Left cardiac atrium (tissue), 4 donors: ENCODE data around the gene LRIT1. TPM values are rescaled to one million over a fixed set of nuclear protein-coding genes. Genes with fewer than 3 reads are reported as not detected.
"Not testable (repeated sequence)": the region's sequence is repeated elsewhere in the genome, so short reads cannot be mapped to it uniquely, and the experiment has no call there.

Experiments used
- ATAC-seq, 2 donors: fragments of 200-7000 bp; cut with Tn5 transposase; one replicate each; pipeline ENCODE4 v1.9.1; 2020; ENCODE audit warnings: mild to moderate bottlenecking in 2 of 2, moderate library complexity in 2 of 2
- DNase-seq: peaks from one replicate; pipeline ENCODE4 v3.0.0-alpha.2; 2020
- intact Hi-C, 2 donors: fragments of 100-400 bp; cut with DNase I; formaldehyde crosslinking; loops; one replicate each; pipeline versions ENCODE4 v1.14.1 to v1.15.1; 2022 to 2023
- long read RNA-seq: library from polyadenylated mRNA; unstranded; transcript quantifications from one replicate; pipeline ENCODE4 v2.0.0, GENCODE V29; 2021
- total RNA-seq, 2 donors: library from RNA; stranded (reverse); fragmentation: NEBNext Ultra II Directional; extraction: Animal tissue kit (Norgen Biotek cat#: 25700); gene quantifications; one replicate each; pipeline ENCODE4 v1.2.1, GENCODE V29; 2021
- donor health status: DM: no; HTN: yes; CAD: no.
- donor health status: DM: no; HTN: yes; CAD: no; lungs with severe emphysema.
- donor health status: DM: yes; HTN: yes; CAD: no.
- donor health status: Dilated cardiomyopathy.

Gene LRIT1, protein sequence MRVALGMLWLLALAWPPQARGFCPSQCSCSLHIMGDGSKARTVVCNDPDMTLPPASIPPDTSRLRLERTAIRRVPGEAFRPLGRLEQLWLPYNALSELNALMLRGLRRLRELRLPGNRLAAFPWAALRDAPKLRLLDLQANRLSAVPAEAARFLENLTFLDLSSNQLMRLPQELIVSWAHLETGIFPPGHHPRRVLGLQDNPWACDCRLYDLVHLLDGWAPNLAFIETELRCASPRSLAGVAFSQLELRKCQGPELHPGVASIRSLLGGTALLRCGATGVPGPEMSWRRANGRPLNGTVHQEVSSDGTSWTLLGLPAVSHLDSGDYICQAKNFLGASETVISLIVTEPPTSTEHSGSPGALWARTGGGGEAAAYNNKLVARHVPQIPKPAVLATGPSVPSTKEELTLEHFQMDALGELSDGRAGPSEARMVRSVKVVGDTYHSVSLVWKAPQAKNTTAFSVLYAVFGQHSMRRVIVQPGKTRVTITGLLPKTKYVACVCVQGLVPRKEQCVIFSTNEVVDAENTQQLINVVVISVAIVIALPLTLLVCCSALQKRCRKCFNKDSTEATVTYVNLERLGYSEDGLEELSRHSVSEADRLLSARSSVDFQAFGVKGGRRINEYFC
- total RNA-seq: not detected
- long read RNA-seq: 0 reads

- no peak for ATAC-seq
- intact Hi-C loops: no loop called here
These were observed at the start of gene LRIT1 for GRCh38 chr10:84241185-84241790. LRIT1 (minus strand) TSS chr10:84241546; CDS start chr10:84241439, 107 bp downstream.

GRCh38 chr10:84290235-84290634 is 48.9 kb upstream of the LRIT1 start:
- DNase-seq (no peak), ATAC-seq (no peak)
- intact Hi-C loops: no loop called here

More at GRCh38 chr10:84241185-84241790, at the start of gene LRIT1:
- no peak for DNase-seq

- intact Hi-C loops: no loop called here
- DNase-seq (no peak), ATAC-seq (no peak)
These were observed 48.3 kb upstream of the LRIT1 start for GRCh38 chr10:84289521-84290200.

DNA sequence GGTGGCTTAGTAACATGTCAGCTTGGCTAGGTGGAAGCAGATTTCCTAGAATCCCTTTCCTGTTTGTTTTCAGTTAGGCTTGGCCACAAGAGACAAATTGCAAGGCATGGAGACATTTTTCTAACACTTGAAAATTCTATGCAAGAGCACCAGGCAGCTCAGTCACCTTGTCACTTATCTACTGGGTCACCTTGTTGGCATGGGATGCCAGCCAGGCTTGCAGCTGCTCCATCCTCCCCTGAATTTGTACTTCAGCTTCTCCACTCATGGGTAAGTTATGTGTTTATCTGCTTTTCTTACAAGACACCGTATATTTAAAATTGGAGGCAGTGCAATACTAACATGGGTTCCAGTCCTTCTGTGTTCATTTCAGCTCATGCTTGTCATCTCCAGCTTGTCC is 46.8 kb upstream of the LRIT1 start:
- ATAC-seq (no peak), DNase-seq (no peak)
- intact Hi-C loops: no loop called here

GRCh38 chr10:84286695-84287094 is 45.3 kb upstream of the LRIT1 start:
- intact Hi-C loops: no loop called here
- no peak for ATAC-seq
- no peak for DNase-seq

- intact Hi-C loops, DNase-seq, ATAC-seq: not testable (repeated sequence)
These were observed 38.6 kb upstream of the LRIT1 start for GRCh38 chr10:84279876-84280475.

GRCh38 chr10:84270708-84271107 is 29.4 kb upstream of the LRIT1 start:
- DNase-seq (no peak), ATAC-seq (no peak)
- intact Hi-C loops: no loop called here

GRCh38 chr10:84269773-84270172 is 28.4 kb upstream of the LRIT1 start:
- no peak for ATAC-seq
- intact Hi-C loops: no loop called here

DNA sequence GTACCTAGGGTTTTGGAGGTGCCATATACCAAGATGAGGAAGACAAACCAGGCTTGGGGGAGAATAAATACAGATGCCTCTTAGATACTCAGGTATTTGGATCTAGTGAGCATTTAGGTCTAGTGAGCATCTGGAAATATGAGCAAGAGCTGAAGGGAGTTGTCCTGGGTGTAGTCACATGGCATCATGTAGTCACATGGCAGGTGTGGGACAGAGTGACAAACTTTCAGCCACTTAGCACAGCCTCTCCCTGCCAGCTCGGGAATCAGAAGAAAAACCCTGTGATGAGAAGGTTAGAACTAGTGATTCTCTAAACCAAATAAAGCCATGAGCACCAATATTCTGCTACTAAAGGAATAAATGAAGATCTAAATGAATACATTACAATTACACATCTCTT is 27.8 kb upstream of the LRIT1 start:
- ATAC-seq: no peak
- intact Hi-C loops: no loop called here
- no peak for DNase-seq

More at GRCh38 chr10:84269773-84270172, 28.4 kb upstream of the LRIT1 start:
- no peak for DNase-seq

- intact Hi-C loops: no loop called here
- DNase-seq (peak; percentile 52), ATAC-seq (no peak)
These were observed 26.3 kb upstream of the LRIT1 start for GRCh38 chr10:84267503-84268126.

DNA sequence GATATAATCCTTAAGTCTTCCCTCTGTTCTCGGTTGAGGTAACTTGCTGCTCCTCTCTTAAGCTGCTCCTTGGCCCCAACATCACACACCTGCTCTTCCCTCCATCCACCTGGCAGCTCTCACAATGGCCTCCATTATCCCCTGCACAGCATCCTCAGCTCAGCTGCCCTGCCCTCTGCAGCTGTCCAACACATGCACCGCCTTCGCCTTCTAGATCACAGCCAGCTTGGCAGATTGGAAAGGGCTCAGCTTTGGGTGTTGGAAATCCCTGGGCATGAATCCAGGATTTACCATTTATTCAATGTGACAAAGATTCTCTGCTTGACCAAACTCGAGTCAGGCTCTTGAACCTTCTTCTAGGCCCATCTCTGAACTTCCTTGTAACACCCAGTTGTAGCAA is 24.1 kb upstream of the LRIT1 start:
- intact Hi-C loops: loop anchor here (2.0 kb wide), 1 partner anchor 271 kb away; no protein-coding TSS in a partner anchor
- ATAC-seq (no peak), DNase-seq (no peak)

DNA sequence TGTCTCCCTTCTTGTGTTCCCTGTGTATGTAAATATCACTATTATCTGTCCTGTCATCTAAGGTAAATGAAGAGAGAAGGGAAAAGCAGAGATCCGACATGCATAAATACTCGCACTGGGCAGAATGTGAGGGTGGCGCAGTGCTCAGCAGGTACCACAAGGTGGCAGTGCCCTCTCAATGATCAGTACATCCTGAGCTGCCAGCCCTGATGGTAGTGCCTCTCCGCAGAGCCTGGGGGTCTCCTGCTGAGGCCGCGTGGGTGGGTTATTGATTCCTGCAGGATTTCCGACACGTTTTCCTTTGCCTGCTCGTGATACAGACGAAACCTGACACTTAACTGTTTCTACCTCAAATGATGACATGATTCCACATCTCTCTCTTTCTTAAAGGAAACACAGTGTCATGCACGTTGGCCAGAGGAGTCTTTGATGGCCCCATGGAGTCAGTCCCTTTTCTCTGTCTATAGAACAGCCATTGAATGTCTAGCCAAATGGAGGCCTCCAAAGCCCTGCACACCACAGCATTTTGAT is 23.3 kb upstream of the LRIT1 start:
- ATAC-seq (peak; percentile 90 to 94), DNase-seq (peak; percentile 67)
- intact Hi-C loops: loop anchor here (2.0 to 5.0 kb wide), 2 partner anchors 108 to 272 kb away; no protein-coding TSS in a partner anchor

- DNase-seq (no peak), ATAC-seq (no peak)
- intact Hi-C loops: loop anchor here (2.0 to 5.0 kb wide), 2 partner anchors 109 to 273 kb away; no protein-coding TSS in a partner anchor
These were observed 22.4 kb upstream of the LRIT1 start for GRCh38 chr10:84263716-84264115.

DNA sequence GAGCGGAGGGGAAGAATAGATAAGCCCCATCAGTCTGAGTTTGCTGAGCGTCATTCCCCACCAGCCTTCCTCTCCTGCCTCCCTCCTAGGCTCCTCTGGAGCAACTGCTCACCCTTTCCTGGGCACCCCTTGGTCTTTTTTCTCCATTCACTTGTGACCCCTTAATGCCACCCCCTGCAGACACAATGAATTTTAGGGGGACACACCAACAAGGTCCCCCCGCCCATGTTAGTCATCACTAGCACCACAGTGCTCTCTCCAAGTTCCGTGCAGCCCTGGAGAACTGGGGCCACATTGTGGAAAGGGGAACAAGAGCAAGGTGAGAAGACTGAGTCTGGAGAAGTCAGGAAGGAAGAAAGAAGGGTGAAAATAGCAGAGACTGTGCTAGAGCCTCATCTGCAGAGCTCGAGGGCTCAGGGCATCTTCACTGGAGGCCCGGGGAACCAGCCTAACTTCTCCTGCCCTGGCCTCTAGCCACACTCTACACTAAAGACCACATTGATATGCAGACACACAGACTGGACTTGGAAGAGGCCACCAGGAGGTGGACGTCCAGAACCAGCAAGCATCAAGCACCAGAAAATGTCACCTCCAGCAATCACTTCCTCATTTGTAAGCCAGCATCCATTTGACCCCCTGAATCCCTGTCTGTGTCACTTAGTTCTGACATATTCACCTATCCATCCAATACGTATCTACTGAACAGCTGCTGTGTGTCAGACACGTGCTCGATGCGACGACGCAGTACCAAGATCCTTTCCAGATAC is 21.0 kb upstream of the LRIT1 start:
- intact Hi-C loops: loop anchor here in 1 of 2 donors (5.0 kb wide), 1 partner anchor 110 kb away; no protein-coding TSS in a partner anchor
- DNase-seq: no peak
- ATAC-seq: no peak

DNA sequence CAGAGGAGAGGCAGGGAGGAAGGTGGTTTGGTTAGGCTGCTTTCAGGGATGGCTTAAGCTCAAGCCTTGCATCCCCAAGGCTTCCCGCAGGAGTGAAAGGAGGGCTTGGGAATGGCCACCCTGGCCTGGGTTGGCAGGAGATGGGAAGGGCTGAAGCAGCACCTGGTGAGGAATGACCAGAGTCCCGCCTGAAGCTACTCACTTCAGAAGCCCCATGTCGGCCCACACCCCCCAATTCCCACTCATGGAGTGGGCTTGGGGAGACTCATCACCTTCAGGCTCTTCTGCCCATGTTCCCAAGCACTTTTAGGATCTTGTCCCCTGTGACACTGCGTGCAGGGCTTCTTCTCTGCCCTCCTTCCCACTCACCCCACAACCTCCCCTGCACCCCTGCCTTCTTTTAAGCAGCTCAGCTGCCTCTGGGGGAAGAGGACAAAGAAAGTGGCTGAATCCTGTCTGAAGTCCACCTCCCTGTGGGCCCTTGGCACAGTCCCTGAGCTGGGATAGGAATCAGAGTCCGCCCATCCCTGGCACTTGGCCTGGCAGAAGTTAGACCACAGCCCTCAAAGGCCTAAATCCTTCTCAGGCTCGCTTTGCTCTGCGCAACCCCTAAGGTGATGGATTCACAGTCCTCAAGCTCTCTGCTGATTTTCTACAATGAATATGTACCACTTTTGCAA is 20.0 kb upstream of the LRIT1 start:
- ATAC-seq (no peak), DNase-seq (no peak)
- intact Hi-C loops: loop anchor here in 1 of 2 donors (5.0 kb wide), 1 partner anchor 111 kb away; no protein-coding TSS in a partner anchor

DNA sequence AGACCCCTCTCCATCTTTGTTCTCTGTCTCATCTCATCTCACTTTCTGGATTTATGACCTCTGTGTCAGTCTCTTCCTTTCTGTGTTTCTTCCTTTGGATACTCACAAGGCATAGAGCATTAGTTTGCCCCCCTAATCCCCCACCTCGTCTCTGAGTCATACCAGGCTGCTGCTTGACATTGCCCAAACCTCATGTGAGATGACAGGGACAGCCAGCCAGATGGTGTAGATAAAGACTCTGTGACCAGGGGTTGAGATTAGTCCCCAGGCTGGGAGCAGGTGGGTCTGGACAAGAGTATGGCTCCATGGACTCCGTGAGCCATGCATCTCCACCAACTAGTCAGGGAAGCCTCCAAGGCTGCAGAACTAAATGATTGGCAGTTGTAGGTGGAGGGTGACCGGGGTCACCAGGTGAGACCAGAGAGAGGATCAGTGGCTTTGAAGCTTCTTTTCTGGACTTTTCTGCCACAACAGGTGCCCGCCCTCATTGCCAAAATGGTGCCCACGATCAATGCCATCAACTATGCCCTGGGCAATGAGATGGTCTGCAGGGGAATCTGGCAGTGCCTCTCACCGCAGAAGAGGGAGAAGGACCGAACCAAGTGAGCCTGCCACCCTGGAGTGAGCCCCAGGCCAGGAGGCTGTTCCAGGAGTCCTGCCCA is 16.8 kb upstream of the LRIT1 start:
- no peak for ATAC-seq
- DNase-seq: no peak
- intact Hi-C loops: no loop called here
